ENCODE results near the gene ARHGAP15.

ARHGAP15 gene

DNA sequence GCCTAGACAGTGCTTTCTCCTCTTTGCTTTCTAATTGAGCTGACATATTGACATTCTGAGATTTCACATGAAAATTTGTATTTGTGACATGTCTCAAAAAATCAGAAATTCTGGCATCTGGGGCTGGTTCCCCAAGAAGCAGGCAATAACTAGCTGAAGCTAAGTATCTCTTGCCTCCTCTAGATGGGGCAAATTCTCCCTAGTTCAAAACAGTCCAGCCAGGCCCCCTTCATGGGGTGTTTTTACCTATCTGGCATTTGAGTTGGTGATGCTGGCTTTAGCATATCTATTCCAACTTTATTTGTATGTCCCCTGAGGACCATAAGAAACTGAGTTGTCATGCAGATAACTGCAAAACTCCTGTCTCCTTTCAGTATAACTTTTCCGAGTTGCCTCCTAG, 39.9 kb downstream of the ARHGAP15 start:
- DNase-seq (ENCODE audit: low read depth, low spot score), result no peak

DNA sequence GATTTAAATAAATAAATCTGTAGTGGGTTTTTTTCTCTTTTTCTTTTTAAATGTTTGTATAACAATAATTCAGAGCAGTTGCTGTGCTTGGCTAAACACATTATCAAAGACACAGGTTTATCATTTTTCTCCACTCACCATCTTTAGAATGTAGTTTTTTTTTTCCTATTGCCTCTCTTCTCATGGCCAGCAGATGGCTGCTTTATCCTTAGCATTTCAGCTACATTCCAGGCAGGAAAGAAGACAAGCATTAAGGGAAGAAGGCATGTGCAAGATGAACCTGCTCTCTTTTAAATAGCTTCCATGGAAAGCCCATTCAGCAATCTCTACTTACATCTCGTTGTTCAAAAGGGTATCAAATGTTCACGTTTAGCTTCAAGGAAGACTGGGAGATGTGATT, 42.6 kb downstream of the ARHGAP15 start:
- DNase-seq (ENCODE audit: low read depth, low spot score), result no peak

DNA sequence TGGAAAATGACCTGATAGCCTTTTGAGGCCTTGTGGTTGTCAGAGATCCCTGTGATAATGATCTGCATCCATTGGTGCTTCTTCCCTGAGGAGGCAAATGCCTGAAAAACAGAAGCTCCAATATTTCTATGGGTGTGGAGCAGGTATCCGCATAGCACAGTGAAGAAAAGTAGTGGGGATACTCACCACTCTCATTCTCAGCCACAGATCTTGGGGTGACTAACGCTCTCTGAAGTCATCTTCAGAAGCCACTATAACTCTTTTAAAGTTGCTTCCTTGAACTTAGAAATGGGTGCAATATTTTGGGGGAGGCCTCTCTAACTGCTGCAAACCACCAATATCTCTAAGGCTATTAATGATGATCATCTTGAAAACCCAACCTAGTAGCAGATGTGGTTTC, 46.2 kb downstream of the ARHGAP15 start:
- no peak for DNase-seq (ENCODE audit: low read depth, low spot score)

DNA sequence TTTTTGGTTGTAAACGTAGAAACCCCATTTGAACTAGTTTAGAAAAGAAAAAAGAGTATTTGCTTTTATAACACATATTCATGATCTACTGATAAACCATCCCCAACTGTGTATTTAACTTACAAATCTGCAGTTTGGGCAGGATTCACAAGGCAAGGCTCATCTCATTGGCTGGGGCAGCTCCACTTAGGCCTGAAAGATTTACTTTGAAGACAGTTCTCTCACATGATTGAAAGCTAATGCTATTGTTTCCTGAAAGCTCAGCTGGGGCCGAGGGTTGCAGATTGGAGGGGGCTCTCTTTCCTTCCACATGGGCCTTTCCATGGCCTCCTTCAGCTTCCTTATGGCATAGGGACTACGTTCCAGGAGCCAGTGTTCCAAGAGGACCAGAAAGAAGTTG, 47.4 kb downstream of the ARHGAP15 start:
- DNase-seq (ENCODE audit: low read depth, low spot score), result no peak

DNA sequence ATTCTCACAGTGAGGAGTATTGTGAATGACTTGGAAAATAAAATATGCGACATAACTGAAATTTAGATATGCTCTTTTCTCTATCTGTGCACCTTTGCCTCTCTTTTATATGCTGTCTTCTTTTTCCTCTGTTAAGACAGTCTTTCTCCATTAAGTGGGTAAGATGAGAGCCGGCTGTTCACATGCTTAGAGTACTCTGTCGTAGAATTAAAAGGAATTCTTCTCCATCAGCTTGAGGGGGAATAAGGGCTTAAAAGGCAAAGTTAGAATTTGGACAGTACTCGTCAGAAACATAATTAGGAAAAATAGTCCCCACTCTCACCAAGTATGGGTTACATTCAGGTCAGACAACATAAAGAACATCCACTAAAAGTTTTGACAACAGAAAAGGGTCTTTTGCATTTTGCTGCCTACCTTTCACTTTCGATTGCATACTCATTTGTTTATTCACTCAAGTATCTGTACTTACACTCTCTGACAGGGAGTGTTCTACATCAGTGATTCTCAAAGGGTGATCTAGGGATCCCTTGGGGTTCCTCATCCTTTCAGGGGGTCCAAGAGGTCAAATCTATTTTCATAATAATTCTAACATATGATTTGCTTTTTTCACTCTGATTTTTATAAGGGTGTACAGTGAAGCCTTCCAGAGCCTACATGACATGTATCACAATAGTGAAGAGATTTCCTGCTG, 48.0 kb downstream of the ARHGAP15 start:
- no peak for DNase-seq (ENCODE audit: low read depth, low spot score)

DNA sequence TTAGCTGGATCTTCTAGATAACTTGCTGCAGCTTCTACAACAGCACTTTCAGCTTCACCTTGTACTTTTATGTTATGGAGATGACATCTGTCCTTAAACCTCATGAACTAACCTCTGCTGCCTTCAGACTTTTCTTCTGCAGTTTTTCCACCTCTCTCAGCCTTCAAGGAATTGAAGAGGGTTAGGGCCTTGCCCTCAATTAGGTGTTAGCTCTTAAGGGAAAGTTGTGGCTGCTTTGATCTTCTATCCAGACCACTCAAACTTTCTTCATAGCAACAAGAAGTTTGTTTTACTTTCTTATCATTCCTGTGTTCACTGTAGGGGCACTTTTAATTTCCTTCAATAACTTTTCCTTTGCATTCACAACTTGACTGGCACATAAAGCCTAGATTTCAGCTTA, 52.3 kb downstream of the ARHGAP15 start:
- no peak for DNase-seq (ENCODE audit: low read depth, low spot score)

DNA sequence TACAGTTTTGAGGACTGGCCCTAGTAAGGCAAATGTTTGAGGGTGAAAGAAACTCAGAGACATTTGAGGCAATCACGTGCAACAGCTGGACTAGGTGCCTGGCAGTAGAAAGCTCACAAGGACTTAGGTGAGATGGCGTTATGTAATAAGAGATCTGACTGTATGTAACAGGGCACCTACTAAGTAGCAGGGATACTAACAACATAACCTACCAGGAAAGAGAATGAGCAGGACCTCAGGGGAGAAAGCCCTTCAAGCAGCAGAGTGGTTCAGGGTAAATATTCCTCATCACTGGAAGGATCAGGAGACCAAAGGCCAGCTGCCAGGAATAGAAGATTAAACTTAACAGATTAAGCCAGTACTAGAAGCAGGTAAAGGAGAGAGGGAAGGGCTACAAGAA, 53.4 kb downstream of the ARHGAP15 start:
- no peak for DNase-seq (ENCODE audit: low read depth, low spot score)

DNA sequence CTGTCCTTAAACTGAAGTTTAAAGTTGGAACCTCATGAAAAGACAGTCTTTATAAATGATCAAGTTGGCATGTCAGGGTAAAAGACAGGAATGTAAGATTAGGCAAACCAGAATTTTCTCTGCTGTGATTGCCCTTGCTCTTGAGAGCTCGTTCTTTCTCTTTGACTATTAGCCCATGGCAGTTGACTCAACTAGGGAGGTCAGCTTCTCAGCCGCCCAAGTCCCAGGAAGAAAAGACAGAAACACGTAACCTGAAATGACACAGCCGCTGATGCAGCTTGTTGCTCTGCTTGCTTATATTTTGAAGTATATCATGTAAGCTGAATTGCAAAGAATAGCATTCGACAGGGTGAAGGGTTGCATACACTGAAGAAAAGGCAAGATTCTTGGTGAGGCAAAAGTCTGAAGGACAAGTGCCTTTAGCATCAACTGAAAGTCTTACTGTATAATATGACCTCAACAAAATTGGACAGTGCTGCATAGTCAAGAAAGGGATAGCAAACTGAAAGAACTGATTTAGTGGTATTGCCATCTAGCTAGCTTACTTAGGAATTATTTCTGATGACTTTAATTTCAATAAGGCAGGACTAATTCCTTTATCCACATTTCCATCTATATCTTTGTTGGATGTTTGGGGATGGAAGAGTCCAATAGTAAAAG, 54.7 kb downstream of the ARHGAP15 start:
- DNase-seq (ENCODE audit: low read depth, low spot score), result no peak

DNA sequence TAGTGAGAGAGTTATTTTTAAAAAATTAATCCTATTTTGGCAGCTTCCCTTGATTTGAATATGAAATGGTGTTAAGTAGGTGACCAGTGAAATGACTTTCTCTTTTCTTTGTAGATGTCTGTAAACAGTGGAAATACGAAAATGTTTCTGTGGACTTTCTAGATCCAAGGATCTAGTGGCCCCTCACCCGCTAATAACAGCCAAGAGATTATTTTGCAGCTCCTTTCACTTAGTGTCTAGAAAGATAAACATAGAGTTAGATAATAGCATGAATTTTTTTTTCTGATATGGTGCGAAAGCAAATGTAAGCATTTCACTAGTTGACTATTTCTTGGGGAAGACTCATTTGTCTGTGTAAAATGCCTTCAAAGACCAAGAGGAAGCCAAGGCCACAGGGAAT, 57.7 kb downstream of the ARHGAP15 start:
- DNase-seq (ENCODE audit: low read depth, low spot score), result no peak

DNA sequence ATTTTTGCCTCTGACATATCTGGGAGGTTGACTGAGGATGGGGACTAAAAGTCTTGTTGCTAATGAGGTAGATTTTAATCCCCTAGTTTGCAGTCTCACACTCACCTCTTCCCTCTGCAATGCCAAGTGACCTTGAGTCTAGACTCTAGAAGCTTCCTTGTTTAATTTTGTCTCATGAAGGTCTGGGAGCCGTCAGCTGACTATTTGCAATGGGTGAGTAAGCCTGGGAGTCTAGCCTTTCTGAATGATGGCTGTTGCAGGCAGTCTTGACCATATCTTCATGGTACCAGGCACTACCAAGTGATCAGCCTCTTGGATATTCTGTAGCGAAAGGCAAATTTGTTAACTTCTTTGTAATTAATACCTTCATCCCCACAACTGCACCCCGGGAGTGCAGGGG, 61.2 kb downstream of the ARHGAP15 start:
- no peak for DNase-seq (ENCODE audit: low read depth, low spot score)

DNA sequence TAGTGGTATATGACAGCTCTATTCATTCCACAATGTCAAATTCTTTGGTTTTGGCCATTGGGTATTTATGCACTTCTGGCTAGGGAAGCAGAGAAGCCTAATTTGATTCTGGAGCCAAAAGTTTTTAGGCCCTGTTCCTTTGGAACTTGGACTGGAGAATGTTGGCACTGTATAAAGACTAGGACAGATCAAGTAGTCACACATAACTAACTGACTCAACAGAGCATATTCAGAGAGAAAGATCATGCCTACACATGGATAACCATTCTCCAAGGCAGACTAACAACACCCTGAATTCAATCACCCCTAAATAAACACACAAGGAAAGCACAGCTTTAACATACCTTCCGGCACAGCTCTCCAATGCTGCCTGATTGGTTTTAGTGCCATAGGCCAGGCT, 62.9 kb downstream of the ARHGAP15 start:
- DNase-seq (ENCODE audit: low read depth, low spot score), result no peak

DNA sequence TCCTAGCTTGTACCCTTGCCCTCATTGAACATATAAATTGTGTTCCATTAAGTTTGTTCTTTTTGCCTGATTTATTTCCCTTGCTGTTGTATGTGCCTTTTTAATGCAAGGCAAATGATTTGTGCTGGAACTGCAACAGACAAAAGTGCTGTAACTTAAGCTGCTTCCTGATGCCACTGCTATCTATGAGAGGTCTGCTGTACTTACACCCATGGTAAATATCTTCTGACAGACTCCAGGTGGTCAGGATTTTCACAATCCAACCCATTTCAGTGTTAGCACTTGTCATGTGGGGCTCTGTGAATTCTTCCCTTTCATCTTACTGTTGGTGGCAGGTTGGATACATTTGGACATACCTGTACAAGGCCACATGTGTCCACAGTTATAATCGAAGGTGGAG, 63.5 kb downstream of the ARHGAP15 start:
- no peak for DNase-seq (ENCODE audit: low read depth, low spot score)

DNA sequence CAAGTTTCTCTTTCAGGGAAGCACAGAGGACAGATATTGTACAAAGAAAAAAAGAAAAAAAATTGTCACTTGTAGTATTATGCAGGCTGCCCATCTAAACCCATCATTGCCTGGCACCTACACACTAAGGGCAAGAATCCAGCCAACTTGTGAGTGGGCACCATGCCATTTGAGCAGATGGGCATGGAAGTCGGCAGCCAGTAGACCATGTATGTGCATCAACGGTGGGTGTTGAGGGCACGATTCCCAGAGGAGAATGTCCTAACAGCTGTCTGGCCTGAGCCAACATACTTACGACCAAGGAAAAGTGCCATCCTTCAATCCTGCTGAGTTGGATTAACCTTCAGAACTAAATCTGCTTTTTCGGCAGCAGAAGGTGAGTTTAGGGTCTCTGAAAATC, 63.9 kb downstream of the ARHGAP15 start:
- no peak for DNase-seq (ENCODE audit: low read depth, low spot score)

DNA sequence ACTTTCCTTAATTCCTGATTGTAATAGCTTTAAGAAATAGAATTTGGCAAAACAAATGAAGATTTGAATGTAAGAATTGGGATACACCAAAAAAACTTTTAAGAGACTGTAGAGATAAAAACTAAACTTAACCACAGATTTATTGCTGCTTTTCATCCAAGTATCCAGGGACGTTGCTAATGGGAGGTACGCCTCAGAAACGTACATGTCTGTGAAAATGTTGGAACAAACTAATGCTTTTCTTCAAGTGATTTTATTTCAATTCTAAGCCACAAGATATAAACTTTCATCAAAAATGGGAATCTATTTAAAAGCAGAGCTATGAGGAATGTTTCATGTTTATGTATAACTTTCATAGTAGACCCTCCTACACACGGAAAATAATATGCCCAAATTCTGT, 66.3 kb downstream of the ARHGAP15 start:
- DNase-seq (ENCODE audit: low read depth, low spot score), result no peak

DNA sequence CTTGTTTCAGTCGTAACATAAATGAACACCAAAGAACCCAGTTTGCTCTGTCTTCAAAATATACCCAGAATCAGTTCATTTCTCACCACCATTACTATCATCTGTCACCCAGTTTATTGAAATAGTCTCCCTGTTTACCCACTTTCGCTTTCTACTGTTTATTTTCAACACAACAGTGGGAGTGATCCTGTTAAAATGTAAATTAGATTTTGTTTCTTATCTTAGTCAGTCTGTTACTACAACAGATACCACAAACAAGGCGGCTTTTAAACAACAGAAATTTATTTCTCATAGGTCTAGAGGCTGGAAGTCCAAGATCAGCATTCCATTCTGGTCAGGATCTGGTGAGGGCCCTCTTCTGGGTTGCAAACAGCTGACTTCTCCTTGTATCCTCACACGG, 74.8 kb downstream of the ARHGAP15 start:
- no peak for DNase-seq (ENCODE audit: low read depth, low spot score)

DNA sequence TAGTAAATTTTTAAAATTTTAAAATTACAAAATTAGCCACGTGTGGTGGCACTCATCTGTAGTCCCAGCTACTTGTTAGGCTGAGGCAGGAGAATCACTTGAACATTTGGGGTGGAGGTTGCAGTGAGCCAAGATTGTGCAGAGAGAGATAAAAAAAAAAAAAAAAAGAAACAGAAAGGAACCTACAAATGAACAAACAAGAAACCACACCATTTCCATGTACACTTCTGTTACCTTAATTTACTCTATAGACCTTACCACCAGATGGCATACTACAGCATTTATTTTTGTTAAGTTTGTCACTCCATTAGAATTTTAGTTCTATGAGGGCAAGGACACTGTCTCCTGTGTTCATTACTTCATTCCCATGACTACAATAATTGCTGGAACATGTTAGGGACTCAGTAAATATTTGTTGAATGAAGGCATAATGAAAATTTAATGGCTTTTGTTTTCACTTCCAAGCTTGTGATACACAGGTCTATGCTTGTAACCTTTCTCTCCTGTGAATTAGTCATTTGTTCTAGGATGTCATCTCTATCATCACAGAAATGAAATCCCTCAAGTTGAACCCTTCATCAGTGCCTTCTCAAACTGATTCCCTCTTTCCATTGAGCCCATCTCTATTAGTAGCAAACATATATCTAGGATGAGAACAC, 76.0 kb downstream of the ARHGAP15 start:
- DNase-seq (ENCODE audit: low read depth, low spot score), result no peak

DNA sequence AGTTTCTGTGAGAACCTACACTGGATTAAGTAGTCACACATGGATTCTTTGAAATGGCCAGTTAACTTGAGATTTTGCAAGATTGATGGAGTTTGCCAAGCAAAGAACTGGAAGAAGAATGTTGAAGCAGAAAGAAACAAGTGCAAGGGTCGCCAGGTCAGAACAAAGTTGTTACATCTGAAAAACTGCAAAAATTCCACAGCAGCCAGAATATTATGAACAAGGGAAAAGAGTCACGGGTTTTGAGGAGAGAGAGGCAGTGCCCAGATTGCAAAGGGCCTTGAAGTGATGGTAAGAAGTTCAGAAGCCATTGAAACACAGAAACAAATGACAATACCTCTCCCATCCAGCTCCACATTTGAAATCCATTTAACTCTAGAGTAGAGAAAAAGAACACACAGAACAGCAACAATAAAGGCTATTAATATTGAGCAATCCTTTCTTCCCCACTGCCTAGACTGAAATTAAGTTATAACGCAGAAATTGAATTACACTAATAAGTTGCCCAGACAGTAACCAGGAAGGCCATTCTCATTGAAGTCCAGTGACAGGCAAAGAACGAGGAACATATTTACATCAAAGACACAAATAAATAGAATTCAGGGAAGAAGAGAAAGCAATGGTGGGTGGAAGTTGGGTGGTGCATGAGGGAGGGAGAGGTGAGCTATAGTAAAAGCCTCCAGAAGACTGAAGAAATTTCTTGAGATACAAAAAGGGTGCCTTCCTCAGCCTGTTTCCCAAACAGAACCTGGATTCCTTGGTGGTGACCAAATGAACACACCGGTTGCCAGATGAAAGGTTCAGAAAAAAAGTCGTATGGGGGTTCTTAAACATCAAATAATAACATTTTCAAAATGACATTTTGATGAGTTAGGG, 80.6 kb downstream of the ARHGAP15 start:
- no peak for DNase-seq (ENCODE audit: low read depth, low spot score)

DNA sequence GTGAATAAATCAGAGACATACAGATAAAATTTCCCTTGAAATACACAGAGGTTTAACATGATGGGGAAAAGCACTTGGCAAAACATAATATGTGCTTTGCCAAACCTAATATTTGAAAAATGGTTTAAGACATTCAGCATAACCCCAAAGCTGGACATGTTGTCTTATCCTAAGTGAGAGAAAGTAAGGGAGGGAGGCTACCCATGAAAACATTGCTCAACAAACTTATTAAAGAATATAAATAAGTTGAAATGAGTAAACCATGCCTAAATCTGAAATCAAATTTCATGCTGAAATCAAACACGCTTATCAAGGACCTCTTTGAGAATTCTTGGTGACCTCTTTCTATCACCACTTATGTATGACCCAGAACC, 81.2 kb downstream of the ARHGAP15 start:
- DNase-seq (ENCODE audit: low read depth, low spot score), result no peak

DNA sequence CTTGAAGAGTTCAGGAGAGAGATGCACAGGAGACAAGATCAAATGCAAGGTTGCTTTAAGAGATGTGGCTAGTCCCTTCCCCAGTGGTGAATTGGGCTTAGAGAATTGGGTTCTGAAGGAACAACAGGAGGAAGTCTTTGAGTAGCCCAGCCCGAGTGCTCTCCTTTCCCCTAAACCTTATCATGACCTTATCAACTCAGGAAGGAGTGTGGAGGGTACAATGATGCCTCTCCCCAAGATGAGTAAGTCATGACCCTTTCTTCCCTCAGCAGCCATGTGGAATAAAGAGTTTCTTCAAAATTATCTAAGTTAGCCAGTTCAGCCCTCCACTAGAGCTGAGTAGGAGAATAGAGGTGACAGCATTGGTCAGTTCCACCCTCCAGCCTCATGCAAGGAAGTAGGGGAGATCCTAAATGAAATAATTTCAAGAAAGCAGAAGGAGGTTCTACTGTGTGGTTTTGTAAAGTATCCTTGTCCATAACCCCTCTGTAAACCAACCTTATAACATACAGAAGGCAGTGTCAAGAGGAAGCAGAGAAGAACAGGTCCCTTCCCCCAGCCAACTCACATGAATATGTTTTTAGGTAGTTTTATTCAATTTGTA, 88.4 kb downstream of the ARHGAP15 start:
- no peak for DNase-seq (ENCODE audit: low read depth, low spot score)

DNA sequence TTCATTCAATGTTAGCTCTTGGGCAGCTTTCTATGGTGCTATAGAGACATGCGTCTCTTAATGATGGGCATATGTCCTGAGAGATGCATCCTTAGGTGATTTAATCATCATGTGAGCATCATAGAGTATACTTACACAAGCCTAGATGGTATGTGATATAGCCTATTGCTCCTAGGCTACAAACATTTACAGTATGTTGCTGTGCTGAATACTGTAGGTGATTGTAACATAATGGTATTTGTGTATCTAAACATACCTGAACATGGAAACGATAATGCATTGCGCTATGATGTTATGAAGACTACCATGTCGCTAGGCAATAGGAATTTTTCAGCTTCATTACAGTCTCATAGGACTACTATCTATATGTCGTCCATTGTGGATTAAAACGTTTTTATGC, 89.4 kb downstream of the ARHGAP15 start:
- no peak for DNase-seq (ENCODE audit: low read depth, low spot score)

DNA sequence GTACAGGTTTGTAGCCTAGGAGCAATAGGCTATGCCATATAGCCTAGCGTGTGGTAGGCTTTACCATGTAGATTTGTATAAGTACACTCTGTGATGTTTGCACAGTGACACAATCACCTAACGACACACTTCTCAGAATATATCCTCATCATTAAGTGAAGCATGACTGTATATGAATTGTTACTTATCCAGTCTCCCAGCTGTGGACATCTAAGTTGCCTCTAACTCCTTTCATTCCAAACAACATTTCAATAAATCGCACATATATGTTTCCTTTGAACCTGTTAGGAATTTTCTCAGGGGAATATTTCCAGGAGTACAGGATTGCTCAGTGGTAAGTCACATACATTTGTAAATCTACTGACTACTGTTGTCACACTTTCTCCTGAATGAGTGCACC, 90.0 kb downstream of the ARHGAP15 start:
- DNase-seq (ENCODE audit: low read depth, low spot score), result no peak

DNA sequence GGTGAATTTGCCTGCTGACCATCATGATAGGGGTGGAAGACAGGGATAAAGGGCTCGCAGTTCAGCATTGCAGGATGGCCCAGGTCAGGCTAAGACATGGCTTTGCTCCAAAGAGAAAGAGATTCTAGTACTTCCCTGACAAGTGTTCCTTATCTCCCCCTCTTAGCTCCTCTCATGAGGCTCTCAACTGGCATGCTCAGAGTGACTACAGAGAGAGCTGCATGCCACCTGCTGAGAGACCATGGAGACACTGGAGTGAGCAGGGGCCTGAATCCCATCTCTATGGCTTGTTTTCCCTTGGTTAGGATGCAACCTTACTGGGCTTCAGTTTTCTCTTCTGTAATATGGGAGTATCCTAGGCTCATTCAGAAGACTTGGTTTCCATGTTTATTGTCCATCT, 94.3 kb downstream of the ARHGAP15 start:
- no peak for DNase-seq (ENCODE audit: low read depth, low spot score)

Data from activated CD4-positive, CD25-positive, alpha-beta regulatory T cell treated with anti-CD3 and anti-CD28 coated beads, Interleukin-2, amount 50 U/mL, for 16 hours (primary cell).